ENCODE data around the gene MTA2. TPM values are rescaled to one million over a fixed set of nuclear protein-coding genes. Genes with fewer than 3 reads are reported as not detected.

MTA2 gene
- total RNA-seq, 2 experiments from 2014 or later: 167 to 172 TPM

- Histone ChIP-seq H3K4me3 (ENCODE audit: low read length) (no peak overlapping the region), H3K36me3 (ENCODE audit: insufficient read depth, low read length) (peaks cover 39% of the 10 kb centered on the region), H3K4me1 (ENCODE audit: insufficient read depth, low read length) (peaks cover 72% of the 10 kb centered on the region), H3K27me3 (ENCODE audit: control insufficient read depth in 1 of 2, insufficient read depth in 2 of 2, low read length in 2 of 2) (no peaks in the 10 kb centered on the region), H3K27ac (ENCODE audit: low read depth in 1 of 2, low read length in 2 of 2) (peak overlapping the region; percentile 96 to 97), H3K9me3 (ENCODE audit: control insufficient read depth in 1 of 2, insufficient read depth in 1 of 2, low read length in 2 of 2) (no peaks in the 10 kb centered on the region)
- no peak overlapping the region for H3K4me3 Mint-ChIP-seq
- H3K36me3 Mint-ChIP-seq (ENCODE audit: low read depth): peaks cover 51% of the 10 kb centered on the region
- no peak for ATAC-seq (ENCODE audit: poor library complexity)
- no peaks in the 10 kb centered on the region for H3K9me3 Mint-ChIP-seq
- peak overlapping the region; percentile 95 for H3K27ac Mint-ChIP-seq
- peak in 1 of 14 experiments; percentile 33 for DNase-seq
- H3K27me3 Mint-ChIP-seq: no peaks in the 10 kb centered on the region
- ChIA-PET CTCF (interaction anchor here (3.2 to 12.2 kb wide), 3 partner anchors 8 to 134 kb away, joined by 21 to 251 read pairs (median 92); partner anchors contain the start of gene AHNAK), POLR2A (interaction anchor here (0.6 to 6.6 kb wide), 3 partner anchors 15 to 33 kb away, joined by 4 to 61 read pairs (median 17); partner anchors contain the start of genes EEF1G and TUT1)
- intact Hi-C loops (cut with DNase I, micrococcal nuclease): loop anchor here in 1 of 2 experiments (5.0 kb wide), 1 partner anchor 34 kb away; the partner anchor contains the start of gene TUT1
- no peak for TF ChIP-seq CTCF (IDR thresholded peaks at IDR 0.05)
- peaks cover 68% of the 10 kb centered on the region for H3K4me1 Mint-ChIP-seq (ENCODE audit: low read depth)
Observed at GRCh38 chr11:62558669-62559068, 43.0 kb downstream of the MTA2 start.

DNA sequence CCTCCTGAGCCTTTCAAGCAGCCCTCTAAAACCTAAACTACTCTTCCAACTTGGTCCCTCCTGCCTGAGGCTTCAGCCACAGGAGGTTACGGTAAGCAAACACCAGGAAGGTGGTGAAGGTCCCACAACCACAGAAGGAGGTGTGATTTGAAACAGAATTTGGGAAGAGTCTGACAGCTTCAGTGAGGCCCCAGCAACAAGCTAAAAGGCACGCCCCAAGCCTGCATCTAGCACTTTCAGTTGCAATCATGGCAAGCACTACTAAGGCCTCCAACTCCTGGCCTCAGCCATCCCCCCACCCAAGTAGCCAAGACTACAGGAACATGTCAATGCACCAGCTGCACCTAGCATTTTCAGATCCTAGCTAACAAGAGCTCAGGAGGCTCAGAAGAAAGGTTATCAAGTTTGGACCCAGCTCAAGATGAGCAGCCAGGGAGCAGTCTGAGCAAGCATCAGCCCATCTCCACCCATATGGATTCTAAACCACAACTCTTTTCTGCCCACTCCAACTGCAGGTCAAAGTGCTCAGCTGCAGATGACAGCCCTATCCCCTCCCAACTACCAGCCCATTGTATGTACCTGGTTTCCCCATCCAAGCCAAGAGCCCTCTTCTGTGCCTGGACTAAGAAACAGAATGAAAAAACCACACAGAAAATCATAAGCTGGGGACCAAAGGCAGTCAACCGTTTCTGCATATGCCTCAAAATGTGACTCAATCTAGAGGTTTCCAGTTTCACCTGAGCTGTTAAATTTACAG lies 44.6 kb downstream of the MTA2 start:
- Mint-ChIP-seq H3K27ac (peak overlapping the region; percentile 95), H3K4me1 (ENCODE audit: low read depth) (peaks cover 81% of the 10 kb centered on the region), H3K36me3 (ENCODE audit: low read depth) (peaks cover 37% of the 10 kb centered on the region), H3K9me3 (no peaks in the 10 kb centered on the region), H3K27me3 (no peaks in the 10 kb centered on the region), H3K4me3 (peak overlapping the region; percentile 84)
- DNase-seq (peak in 10 of 14 experiments; percentile 34 to 85 (median 48)), ATAC-seq (ENCODE audit: poor library complexity) (peak; percentile 4)
- no peaks in the 10 kb centered on the region for H3K27me3 ChIP-seq (ENCODE audit: control insufficient read depth in 1 of 2, insufficient read depth in 2 of 2, low read length in 2 of 2)
- peak overlapping the region; percentile 96 to 97 for H3K27ac ChIP-seq (ENCODE audit: low read depth in 1 of 2, low read length in 2 of 2)
- POLR2A ChIA-PET: interaction anchor here (0.6 to 6.6 kb wide), 20 partner anchors 13 to 720 kb away, joined by 3 to 122 read pairs (median 4); partner anchors contain the start of genes AHNAK, C11orf98, CSKMT and EEF1G
- H3K9me3 ChIP-seq (ENCODE audit: control insufficient read depth in 1 of 2, insufficient read depth in 1 of 2, low read length in 2 of 2): no peaks in the 10 kb centered on the region
- peaks cover 25% of the 10 kb centered on the region for H3K36me3 ChIP-seq (ENCODE audit: insufficient read depth, low read length)
- H3K4me3 ChIP-seq (ENCODE audit: low read length): peak overlapping the region; percentile 49
- CTCF ChIA-PET: interaction anchor here (0.9 to 12.2 kb wide), 3 partner anchors 15 to 132 kb away, joined by 3 to 251 read pairs (median 92); partner anchors contain the start of genes AHNAK and TUT1
- no peak for TF ChIP-seq CTCF (IDR thresholded peaks at IDR 0.05)
- intact Hi-C loops (cut with DNase I, micrococcal nuclease): loop anchor here in 1 of 2 experiments (5.0 kb wide), 1 partner anchor 35 kb away; the partner anchor contains the start of gene TUT1
- H3K4me1 ChIP-seq (ENCODE audit: insufficient read depth, low read length): peaks cover 89% of the 10 kb centered on the region

- peak; percentile 46 for ATAC-seq (ENCODE audit: poor library complexity)
- peaks cover 37% of the 10 kb centered on the region for H3K36me3 Mint-ChIP-seq (ENCODE audit: low read depth)
- H3K27ac ChIP-seq (ENCODE audit: low read depth in 1 of 2, low read length in 2 of 2): peak overlapping the region; percentile 96 to 97
- H3K36me3 ChIP-seq (ENCODE audit: insufficient read depth, low read length): peaks cover 21% of the 10 kb centered on the region
- no peaks in the 10 kb centered on the region for H3K9me3 Mint-ChIP-seq
- H3K27me3 ChIP-seq (ENCODE audit: control insufficient read depth in 1 of 2, insufficient read depth in 2 of 2, low read length in 2 of 2): no peaks in the 10 kb centered on the region
- no peaks in the 10 kb centered on the region for H3K9me3 ChIP-seq (ENCODE audit: control insufficient read depth in 1 of 2, insufficient read depth in 1 of 2, low read length in 2 of 2)
- H3K4me3 ChIP-seq (ENCODE audit: low read length): peak overlapping the region; percentile 49
- H3K4me3 Mint-ChIP-seq: peak overlapping the region; percentile 84
- no peaks in the 10 kb centered on the region for H3K27me3 Mint-ChIP-seq
- CTCF ChIA-PET: interaction anchor here (11.6 to 12.2 kb wide), 2 partner anchors 14 to 132 kb away, joined by 92 to 251 read pairs; partner anchors contain the start of gene AHNAK
- DNase-seq: peak; percentile 72 to 94 (median 83)
- H3K4me1 ChIP-seq (ENCODE audit: insufficient read depth, low read length): peaks cover 95% of the 10 kb centered on the region
- no peak for TF ChIP-seq CTCF (IDR thresholded peaks at IDR 0.05)
- intact Hi-C loops (cut with DNase I, micrococcal nuclease): loop anchor here in 1 of 2 experiments (5.0 kb wide), 1 partner anchor 36 kb away; the partner anchor contains the start of gene TUT1
- H3K4me1 Mint-ChIP-seq (ENCODE audit: low read depth): peaks cover 84% of the 10 kb centered on the region
- H3K27ac Mint-ChIP-seq: peak overlapping the region; percentile 95
- POLR2A ChIA-PET: interaction anchor here (0.7 to 6.6 kb wide), 25 partner anchors 12 to 588 kb away, joined by 3 to 122 read pairs (median 5); partner anchors contain the start of genes AHNAK, B3GAT3, C11orf98 and CSKMT
Observed at GRCh38 chr11:62556108-62556874, 45.4 kb downstream of the MTA2 start.
